T follicular helper cell (primary cell): Measurements from ENCODE around the gene PARD6B.
"Not testable (repeated sequence)": the region's sequence is repeated elsewhere in the genome, so short reads cannot be mapped to it uniquely, and the experiment has no call there.

Source experiments
- DNase-seq: peaks from one replicate; pipeline ENCODE4 v3.0.0-alpha.2; 2020; ENCODE audit warnings: low read depth

PARD6B gene

GRCh38 chr20:50746138-50746940 is 15.0 kb downstream of the PARD6B start:
- DNase-seq = no peak

DNA sequence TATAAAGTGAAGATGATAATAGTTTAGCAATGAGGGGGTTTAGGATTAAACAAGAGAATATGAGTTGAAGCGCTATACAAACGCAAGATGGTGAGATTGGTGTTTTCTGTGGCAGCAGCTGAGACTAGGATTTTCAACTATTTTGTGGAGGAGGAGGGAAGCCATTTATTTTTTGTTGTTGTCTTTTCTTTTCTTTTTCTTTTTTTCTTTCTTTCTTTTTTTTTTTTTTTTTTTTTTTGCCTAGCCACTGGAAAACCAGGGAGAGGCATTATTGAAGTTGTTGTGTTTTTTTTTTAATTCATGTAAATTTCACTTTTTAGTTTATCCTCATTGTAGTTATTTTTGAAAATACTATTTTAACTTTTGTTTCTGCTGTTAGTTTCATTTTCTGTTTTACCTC is 15.9 kb downstream of the PARD6B start:
- no peak for DNase-seq

- DNase-seq = no peak
These were observed 18.8 kb downstream of the PARD6B start for GRCh38 chr20:50750145-50750671.

DNA sequence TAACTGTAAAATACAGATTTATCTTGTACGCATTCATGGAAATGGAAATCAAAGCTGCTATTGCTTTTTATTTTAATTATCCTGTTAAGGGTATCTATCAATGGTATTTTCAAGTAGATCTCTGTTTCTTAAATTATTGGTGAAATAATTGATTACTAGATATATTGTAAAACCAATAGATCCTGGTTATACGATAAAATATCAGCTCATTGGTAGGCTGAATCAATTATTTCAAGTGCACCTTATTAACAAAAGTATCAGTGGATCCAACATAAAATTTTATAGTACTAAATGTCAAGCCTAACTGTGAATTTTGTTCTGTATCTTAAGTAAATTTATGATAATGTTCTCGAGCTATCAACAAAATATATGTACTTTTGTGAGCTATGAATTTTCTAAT is 21.8 kb downstream of the PARD6B start:
- no peak for DNase-seq

GRCh38 chr20:50754420-50754819 is 23.0 kb downstream of the PARD6B start:
- DNase-seq = no peak

GRCh38 chr20:50756447-50756846 is 25.1 kb downstream of the PARD6B start:
- no peak for DNase-seq

DNA sequence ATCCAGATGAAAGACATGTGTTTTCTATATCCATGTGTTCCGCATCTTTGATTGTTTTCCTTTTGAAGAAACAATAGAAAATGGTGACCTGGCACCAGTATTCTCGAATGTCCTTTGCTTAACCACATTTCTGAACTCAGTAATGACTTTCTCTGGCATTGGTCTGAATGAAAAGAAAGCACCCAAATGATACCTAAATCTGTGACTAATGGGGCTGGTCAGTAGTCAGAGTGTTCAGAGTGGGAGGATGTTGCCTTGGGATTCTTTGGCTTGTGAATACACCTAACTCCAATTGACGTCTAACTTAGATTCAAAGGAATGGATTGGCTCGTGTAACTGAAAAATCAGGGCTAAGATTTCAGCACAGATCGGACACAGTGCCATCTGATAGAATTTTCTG is 27.1 kb downstream of the PARD6B start:
- DNase-seq = no peak

- no peak for DNase-seq
These were observed 27.6 kb downstream of the PARD6B start for GRCh38 chr20:50758992-50759391.

GRCh38 chr20:50759678-50760077 is 28.3 kb downstream of the PARD6B start:
- DNase-seq = no peak

GRCh38 chr20:50762045-50762422 is 30.7 kb downstream of the PARD6B start:
- no peak for DNase-seq

- DNase-seq = no peak
These were observed 31.2 kb downstream of the PARD6B start for GRCh38 chr20:50762435-50763220.

- not testable (repeated sequence) for DNase-seq
These were observed 32.4 kb downstream of the PARD6B start for GRCh38 chr20:50763550-50764458.

GRCh38 chr20:50765251-50765650 is 33.9 kb downstream of the PARD6B start:
- DNase-seq = not testable (repeated sequence)

DNA sequence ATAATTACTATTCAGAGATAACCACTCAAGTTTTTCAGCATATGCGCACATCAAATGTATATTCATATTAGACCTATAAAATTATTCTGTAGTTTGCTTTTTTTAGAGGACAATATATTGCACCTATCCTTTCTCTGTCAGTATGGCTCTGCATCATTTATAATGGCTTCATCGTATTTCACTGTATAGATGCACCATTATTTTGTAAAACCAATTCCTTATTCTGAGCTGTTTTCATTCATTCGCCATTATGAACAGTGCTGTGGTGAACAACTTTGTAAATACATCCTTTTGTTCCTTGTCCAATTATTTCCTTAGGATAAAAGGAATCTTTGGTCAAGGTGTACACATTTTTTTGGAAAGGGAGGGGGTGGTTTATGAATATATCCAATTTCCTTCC is 34.3 kb downstream of the PARD6B start:
- no peak for DNase-seq

GRCh38 chr20:50766955-50767809 is 35.8 kb downstream of the PARD6B start:
- DNase-seq = not testable (repeated sequence)

DNA sequence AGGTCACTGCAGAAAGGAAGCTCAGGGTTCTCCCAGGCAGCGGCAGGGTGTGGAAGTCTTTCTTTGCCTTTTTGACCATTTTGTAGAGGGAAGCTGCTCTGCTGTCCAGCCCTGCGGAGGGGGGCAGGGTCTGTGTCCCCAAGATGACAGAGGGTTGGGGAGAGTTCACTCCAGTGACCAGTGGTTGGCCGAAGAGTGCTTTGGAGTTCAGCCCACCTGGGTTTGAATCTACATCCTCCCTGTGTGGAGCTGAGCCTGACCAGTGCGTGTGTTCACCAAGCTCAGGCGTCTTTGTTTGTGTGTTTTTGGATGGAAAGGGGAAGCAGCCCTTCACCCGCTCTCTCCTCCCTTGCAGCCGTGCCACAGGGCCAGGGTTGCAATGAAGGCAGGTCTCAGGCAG is 37.6 kb downstream of the PARD6B start:
- not testable (repeated sequence) for DNase-seq

DNA sequence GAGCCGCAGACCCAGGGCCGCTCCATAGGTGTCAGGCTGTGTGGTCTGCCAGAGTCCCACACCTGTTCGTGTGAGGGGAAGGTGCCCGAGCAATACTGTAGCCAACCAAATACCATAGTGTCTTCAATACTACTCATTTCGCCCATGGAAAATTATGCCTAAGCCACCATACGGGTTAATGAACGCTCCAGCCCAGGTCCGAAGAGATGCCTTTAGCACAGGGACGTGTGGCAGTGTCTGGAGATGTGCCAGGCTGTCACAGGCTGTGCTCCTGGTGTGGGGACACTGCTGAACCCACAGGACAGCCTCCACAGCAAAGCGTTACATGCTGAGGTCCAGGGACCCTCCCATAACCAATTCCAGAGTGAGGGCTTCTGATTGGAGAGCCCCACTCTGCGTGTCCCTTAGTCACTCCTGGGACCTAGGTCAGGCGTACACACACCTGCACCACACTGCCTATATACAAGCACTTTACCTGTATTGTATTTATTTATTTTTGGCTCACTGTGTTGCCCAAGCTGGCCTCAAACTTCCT is 38.2 kb downstream of the PARD6B start:
- not testable (repeated sequence) for DNase-seq

GRCh38 chr20:50771419-50772080 is 40.2 kb downstream of the PARD6B start:
- not testable (repeated sequence) for DNase-seq

DNA sequence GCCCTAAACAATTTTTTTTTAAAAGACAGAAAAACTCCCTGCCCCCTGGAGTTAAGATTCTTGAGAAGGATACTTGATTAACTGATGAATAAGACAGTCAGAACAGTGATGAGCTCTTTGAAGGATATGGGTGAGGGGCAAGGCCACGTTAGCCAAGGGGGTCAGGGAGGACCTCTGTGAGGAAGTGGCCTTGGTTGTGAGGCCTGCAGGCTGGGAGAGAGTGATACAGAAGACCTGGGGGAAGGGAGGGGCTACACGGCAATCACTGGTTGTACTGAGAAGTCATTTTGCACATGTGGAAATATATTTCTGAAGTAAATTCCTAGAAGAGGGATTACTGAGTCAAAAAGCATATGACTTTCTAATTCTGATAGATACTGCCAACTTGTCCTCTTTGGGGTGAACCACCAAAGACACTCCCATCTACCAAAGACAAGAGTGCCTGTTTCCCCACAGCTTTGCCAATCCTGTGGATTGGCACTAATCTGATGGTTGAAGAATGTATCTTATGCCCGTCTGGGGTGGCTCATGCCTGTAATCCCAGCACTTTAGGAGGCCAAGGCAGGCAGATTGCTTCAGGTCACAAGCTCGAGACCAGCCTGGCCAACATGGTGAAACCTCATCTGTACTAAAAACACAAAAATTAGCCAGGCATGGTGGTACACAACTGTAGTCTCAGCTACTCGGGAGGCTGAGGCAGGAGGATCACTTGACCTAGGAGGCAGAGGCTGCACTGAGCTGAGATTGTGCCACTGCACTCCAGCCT is 41.2 kb downstream of the PARD6B start:
- DNase-seq = no peak
